ENCODE results near the gene SEC61B. TPM values are rescaled to one million over a fixed set of nuclear protein-coding genes. Genes with fewer than 3 reads are reported as not detected.

SEC61B gene
- total and polyA plus RNA-seq, 10 of the 15 experiments (the other 5 are each of a cell fraction or from before 2014, with no cell fraction given), result 108 to 747 (median 301) TPM

GRCh38 chr9:99249619-99250018, 27.5 kb downstream of the SEC61B start (continued):
- TF ChIP-seq, protein P1, sequence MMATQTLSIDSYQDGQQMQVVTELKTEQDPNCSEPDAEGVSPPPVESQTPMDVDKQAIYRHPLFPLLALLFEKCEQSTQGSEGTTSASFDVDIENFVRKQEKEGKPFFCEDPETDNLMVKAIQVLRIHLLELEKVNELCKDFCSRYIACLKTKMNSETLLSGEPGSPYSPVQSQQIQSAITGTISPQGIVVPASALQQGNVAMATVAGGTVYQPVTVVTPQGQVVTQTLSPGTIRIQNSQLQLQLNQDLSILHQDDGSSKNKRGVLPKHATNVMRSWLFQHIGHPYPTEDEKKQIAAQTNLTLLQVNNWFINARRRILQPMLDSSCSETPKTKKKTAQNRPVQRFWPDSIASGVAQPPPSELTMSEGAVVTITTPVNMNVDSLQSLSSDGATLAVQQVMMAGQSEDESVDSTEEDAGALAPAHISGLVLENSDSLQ (IDR thresholded peaks at IDR 0.05), result no peak
- TF ChIP-seq, protein P2, sequence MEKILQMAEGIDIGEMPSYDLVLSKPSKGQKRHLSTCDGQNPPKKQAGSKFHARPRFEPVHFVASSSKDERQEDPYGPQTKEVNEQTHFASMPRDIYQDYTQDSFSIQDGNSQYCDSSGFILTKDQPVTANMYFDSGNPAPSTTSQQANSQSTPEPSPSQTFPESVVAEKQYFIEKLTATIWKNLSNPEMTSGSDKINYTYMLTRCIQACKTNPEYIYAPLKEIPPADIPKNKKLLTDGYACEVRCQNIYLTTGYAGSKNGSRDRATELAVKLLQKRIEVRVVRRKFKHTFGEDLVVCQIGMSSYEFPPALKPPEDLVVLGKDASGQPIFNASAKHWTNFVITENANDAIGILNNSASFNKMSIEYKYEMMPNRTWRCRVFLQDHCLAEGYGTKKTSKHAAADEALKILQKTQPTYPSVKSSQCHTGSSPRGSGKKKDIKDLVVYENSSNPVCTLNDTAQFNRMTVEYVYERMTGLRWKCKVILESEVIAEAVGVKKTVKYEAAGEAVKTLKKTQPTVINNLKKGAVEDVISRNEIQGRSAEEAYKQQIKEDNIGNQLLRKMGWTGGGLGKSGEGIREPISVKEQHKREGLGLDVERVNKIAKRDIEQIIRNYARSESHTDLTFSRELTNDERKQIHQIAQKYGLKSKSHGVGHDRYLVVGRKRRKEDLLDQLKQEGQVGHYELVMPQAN (conservative IDR thresholded peaks at IDR 0.05), result no peak
- no peak for TF ChIP-seq ATF2 (IDR thresholded peaks at IDR 0.05; ENCODE audit: low read length)
- no peak for TF ChIP-seq MLLT1 (IDR thresholded peaks at IDR 0.05)
- no peak for TF ChIP-seq MTA2 (IDR thresholded peaks at IDR 0.05; ENCODE audit: low read depth)

- H3K27ac ChIP-seq (ENCODE audit: control insufficient read depth, insufficient read depth), result no peak overlapping the region
- no peak for ATAC-seq
- peaks cover 32% of the 10 kb centered on the region for H3K4me1 ChIP-seq (ENCODE audit: control insufficient read depth, insufficient read depth, low read length)
- in situ Hi-C loops (cut with MboI) (no loop called here), intact Hi-C loops (cut with micrococcal nuclease; ENCODE audit: unreplicated experiment) (loop anchor here (5.0 to 10.0 kb wide), 2 partner anchors 69 to 964 kb away; no protein-coding TSS in a partner anchor)
- DNase-seq (ENCODE audit: low read depth, low spot score), result no peak
- 98% methylated on average over 4 of the region's 4 CpGs for WGBS (ENCODE audit: insufficient coverage, insufficient replicate concordance, low lambda C conversion rate, missing lambda C conversion rate)
- no peaks in the 10 kb centered on the region for H3K27me3 ChIP-seq (replicated peaks in 1 of 2; ENCODE audit: control insufficient read depth in 2 of 2, insufficient read depth in 2 of 2, low read length in 1 of 2)
- TF ChIP-seq NFIC (IDR thresholded peaks at IDR 0.05; ENCODE audit: low read depth, low read length) (no peak), BCL11A (IDR thresholded peaks at IDR 0.05; ENCODE audit: low read depth, low read length) (no peak), ZBTB40 (IDR thresholded peaks at IDR 0.05; ENCODE audit: borderline replicate concordance) (peak; percentile 57; the same call in 1 of the 2 replicates)
- no peaks in the 10 kb centered on the region for H3K36me3 ChIP-seq (ENCODE audit: control insufficient read depth in 2 of 2, insufficient read depth in 2 of 2, low read length in 1 of 2)
- H3K9me3 ChIP-seq (replicated peaks; ENCODE audit: control insufficient read depth, insufficient read depth, low read length), result no peaks in the 10 kb centered on the region; the same call in 1 of the 3 replicates
- no peak overlapping the region for H2AFZ ChIP-seq (ENCODE audit: control insufficient read depth, low read depth, low read length)
- FAIRE-seq, result no peak
- no peaks in the 10 kb centered on the region for H4K20me1 ChIP-seq (ENCODE audit: control insufficient read depth, insufficient read depth)
- no peak overlapping the region for H3K4me2 ChIP-seq (ENCODE audit: control insufficient read depth, insufficient read depth)
- ChIA-PET POLR2A (no interaction called here), CTCF (interaction anchor here (1.1 to 9.1 kb wide), 3 partner anchors 19 to 88 kb away, joined by 3 to 70 read pairs (median 4); no protein-coding TSS in a partner anchor), RAD21 (ENCODE audit: unreplicated experiment) (interaction anchor here (8.7 kb wide), 1 partner anchor 17 kb away, joined by 87 read pairs; no protein-coding TSS in a partner anchor), SMC1A (ENCODE audit: uncharacterized antibody, unreplicated experiment) (interaction anchor here (0.7 kb wide), 1 partner anchor 99 kb away, joined by 3 read pairs; no protein-coding TSS in a partner anchor)
- no peak overlapping the region for H3K9ac ChIP-seq (ENCODE audit: control insufficient read depth, insufficient read depth, low read length)
- H3K79me2 ChIP-seq (ENCODE audit: control insufficient read depth, insufficient read depth, low read length), result no peaks in the 10 kb centered on the region
- no peak overlapping the region for H3K4me3 ChIP-seq
- BruUV-seq (replicated peaks), result no TSS peak
Measured at GRCh38 chr9:99251157-99251556, 29.1 kb downstream of the SEC61B start.

Measured in GM12878 (cell line).